Measurements from ENCODE around the gene LTBR. TPM values are rescaled to one million over a fixed set of nuclear protein-coding genes. Genes with fewer than 3 reads are reported as not detected.

LTBR gene
- total RNA-seq, 2 donors from 2014 or later: 8.4 to 9.1 TPM

- peaks cover 34% of the 10 kb centered on the region for H3K4me1 Mint-ChIP-seq
- no peak for DNase-seq
- H3K9ac ChIP-seq (ENCODE audit: extremely low read depth, low read length, poor library complexity, severe bottlenecking): no peak overlapping the region
Measured at GRCh38 chr12:6367969-6368892, 15.7 kb upstream of the LTBR start.

DNA sequence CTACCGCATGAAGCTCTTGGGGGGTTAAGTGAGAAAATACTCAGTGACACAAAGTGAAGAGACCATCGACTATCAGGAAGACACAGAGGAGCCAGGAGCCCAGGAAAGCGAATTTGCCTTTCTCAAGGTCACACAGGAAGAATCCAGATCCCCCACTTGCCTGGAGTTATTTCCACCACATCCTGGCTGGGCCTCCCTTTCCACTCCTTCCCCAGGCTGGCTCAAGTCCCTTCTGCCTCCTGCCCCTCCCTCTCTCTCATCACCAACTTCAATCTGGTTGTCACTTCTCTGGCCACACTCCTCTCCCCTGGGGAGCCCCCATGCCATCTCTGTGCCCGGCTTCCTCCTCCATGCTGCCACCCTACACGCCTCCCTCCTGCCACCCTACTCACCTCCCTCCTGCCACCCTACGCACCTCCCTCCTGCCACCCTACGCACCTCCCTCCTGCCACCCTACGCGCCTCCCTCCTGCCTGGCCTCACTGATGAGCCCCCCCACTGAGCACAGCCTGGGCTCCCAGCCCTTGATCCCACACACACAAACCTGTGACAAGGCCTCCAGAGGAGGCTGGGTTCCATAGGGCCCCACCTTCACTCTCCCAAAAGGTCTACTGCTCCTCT is 14.9 kb upstream of the LTBR start:
- Histone ChIP-seq H3K27ac (ENCODE audit: low read depth, low read length) (no peak overlapping the region), H3K4me1 (ENCODE audit: control insufficient read depth, insufficient read depth, low read length) (peaks cover 12% of the 10 kb centered on the region), H3K9ac (ENCODE audit: extremely low read depth, low read length, poor library complexity, severe bottlenecking) (no peak overlapping the region), H3K36me3 (ENCODE audit: control insufficient read depth, insufficient read depth, low read length) (no peaks in the 10 kb centered on the region), H3K9me3 (ENCODE audit: control insufficient read depth, low read length) (no peaks in the 10 kb centered on the region), H3K27me3 (ENCODE audit: control insufficient read depth, insufficient read depth, low read length, poor library complexity, severe bottlenecking) (no peaks in the 10 kb centered on the region), H3K4me3 (ENCODE audit: low read length) (no peak overlapping the region)
- Mint-ChIP-seq H3K36me3 (ENCODE audit: low read depth) (peaks cover 29% of the 10 kb centered on the region), H3K27ac (peak overlapping the region; percentile 27), H3K9me3 (no peaks in the 10 kb centered on the region), H3K4me3 (no peak overlapping the region), H3K4me1 (peaks cover 39% of the 10 kb centered on the region), H3K27me3 (ENCODE audit: insufficient read depth) (peaks cover 5% of the 10 kb centered on the region)
- DNase-seq: peak; percentile 47
- WGBS, 2 experiments (ENCODE audit: insufficient coverage in 1 of 2, insufficient read length in 1 of 2): 85 to 91% methylated on average over 3 to 9 of the region's 9 CpGs
- TF ChIP-seq, protein P1, sequence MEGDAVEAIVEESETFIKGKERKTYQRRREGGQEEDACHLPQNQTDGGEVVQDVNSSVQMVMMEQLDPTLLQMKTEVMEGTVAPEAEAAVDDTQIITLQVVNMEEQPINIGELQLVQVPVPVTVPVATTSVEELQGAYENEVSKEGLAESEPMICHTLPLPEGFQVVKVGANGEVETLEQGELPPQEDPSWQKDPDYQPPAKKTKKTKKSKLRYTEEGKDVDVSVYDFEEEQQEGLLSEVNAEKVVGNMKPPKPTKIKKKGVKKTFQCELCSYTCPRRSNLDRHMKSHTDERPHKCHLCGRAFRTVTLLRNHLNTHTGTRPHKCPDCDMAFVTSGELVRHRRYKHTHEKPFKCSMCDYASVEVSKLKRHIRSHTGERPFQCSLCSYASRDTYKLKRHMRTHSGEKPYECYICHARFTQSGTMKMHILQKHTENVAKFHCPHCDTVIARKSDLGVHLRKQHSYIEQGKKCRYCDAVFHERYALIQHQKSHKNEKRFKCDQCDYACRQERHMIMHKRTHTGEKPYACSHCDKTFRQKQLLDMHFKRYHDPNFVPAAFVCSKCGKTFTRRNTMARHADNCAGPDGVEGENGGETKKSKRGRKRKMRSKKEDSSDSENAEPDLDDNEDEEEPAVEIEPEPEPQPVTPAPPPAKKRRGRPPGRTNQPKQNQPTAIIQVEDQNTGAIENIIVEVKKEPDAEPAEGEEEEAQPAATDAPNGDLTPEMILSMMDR (conservative IDR thresholded peaks at IDR 0.05): no peak

More at GRCh38 chr12:6367969-6368892, 15.7 kb upstream of the LTBR start:
- H3K4me3 ChIP-seq (ENCODE audit: low read length): no peak overlapping the region
- peaks cover 6% of the 10 kb centered on the region for H3K4me1 ChIP-seq (ENCODE audit: control insufficient read depth, insufficient read depth, low read length)
- Mint-ChIP-seq H3K9me3 (no peaks in the 10 kb centered on the region), H3K4me3 (no peak overlapping the region), H3K27ac (peak overlapping the region; percentile 27), H3K27me3 (ENCODE audit: insufficient read depth) (no peaks in the 10 kb centered on the region), H3K36me3 (ENCODE audit: low read depth) (peaks cover 29% of the 10 kb centered on the region)
- no peaks in the 10 kb centered on the region for H3K9me3 ChIP-seq (ENCODE audit: control insufficient read depth, low read length)
- no peak overlapping the region for H3K27ac ChIP-seq (ENCODE audit: low read depth, low read length)
- WGBS, 2 experiments (ENCODE audit: insufficient coverage in 1 of 2, insufficient read length in 1 of 2): 91 to 92% methylated on average over 12 to 15 of the region's 15 CpGs
- no peaks in the 10 kb centered on the region for H3K36me3 ChIP-seq (ENCODE audit: control insufficient read depth, insufficient read depth, low read length)
- H3K27me3 ChIP-seq (ENCODE audit: control insufficient read depth, insufficient read depth, low read length, poor library complexity, severe bottlenecking): no peaks in the 10 kb centered on the region
- TF ChIP-seq, protein P1 (conservative IDR thresholded peaks at IDR 0.05): no peak

- Mint-ChIP-seq H3K36me3 (ENCODE audit: low read depth) (peaks cover 28% of the 10 kb centered on the region), H3K27me3 (ENCODE audit: insufficient read depth) (peaks cover 10% of the 10 kb centered on the region), H3K4me3 (peak overlapping the region; percentile 49), H3K9me3 (no peaks in the 10 kb centered on the region), H3K4me1 (peaks cover 45% of the 10 kb centered on the region), H3K27ac (peak overlapping the region; percentile 97)
- Histone ChIP-seq H3K9me3 (ENCODE audit: control insufficient read depth, low read length) (no peaks in the 10 kb centered on the region), H3K27me3 (ENCODE audit: control insufficient read depth, insufficient read depth, low read length, poor library complexity, severe bottlenecking) (no peaks in the 10 kb centered on the region), H3K9ac (ENCODE audit: extremely low read depth, low read length, poor library complexity, severe bottlenecking) (no peak overlapping the region), H3K4me3 (ENCODE audit: low read length) (no peak overlapping the region), H3K27ac (ENCODE audit: low read depth, low read length) (no peak overlapping the region), H3K36me3 (ENCODE audit: control insufficient read depth, insufficient read depth, low read length) (no peaks in the 10 kb centered on the region), H3K4me1 (ENCODE audit: control insufficient read depth, insufficient read depth, low read length) (peaks cover 16% of the 10 kb centered on the region)
- TF ChIP-seq, protein P1 (conservative IDR thresholded peaks at IDR 0.05): no peak
- 89 to 93% methylated on average over 6 to 9 of the region's 9 CpGs for WGBS, 2 experiments (ENCODE audit: insufficient coverage in 1 of 2, insufficient read length in 1 of 2)
- DNase-seq: peak; percentile 43
Measured at GRCh38 chr12:6369916-6370575, 13.9 kb upstream of the LTBR start.
